NB4 (cell line): ENCODE data around the gene MRFAP1L1.

Experiments
- DNase-seq: peaks from one replicate; pipeline ENCODE4 v3.0.0; 2010; ENCODE audit warnings: low read depth
- H3K4me3 ChIP-seq: one replicate; pipeline ENCODE4 v1.5.1; 2011; ENCODE audit warnings: mild to moderate bottlenecking, low read depth, low read length, moderate library complexity
- CTCF ChIP-seq: IDR thresholded peaks from one replicate; pipeline ENCODE4 v1.5.1; 2012; ENCODE audit warnings: low read depth, low read length
- MAX ChIP-seq: IDR thresholded peaks from 2 replicates; pipeline ENCODE4 v1.6.1; 2011; ENCODE audit warnings: low read depth, low read length
- MYC ChIP-seq: IDR thresholded peaks from 2 replicates; pipeline ENCODE4 v1.6.1; 2011; ENCODE audit warnings: low read depth, low read length
- POLR2A ChIP-seq: IDR thresholded peaks from 2 replicates; pipeline ENCODE4 v1.6.1; 2011; ENCODE audit warnings: mild to moderate bottlenecking; ENCODE audit not compliant: insufficient read length; ENCODE audit errors: extremely low read depth

MRFAP1L1 gene

GRCh38 chr4:6663596-6664393 lies 45.9 kb downstream of the MRFAP1L1 start:
- TF ChIP-seq MAX (no peak), MYC (no peak), CTCF (no peak), POLR2A (no peak)
- no peak overlapping the region for H3K4me3 ChIP-seq
- DNase-seq = no peak

- no peak for DNase-seq
- TF ChIP-seq MAX (no peak), CTCF (no peak), MYC (no peak), POLR2A (no peak)
- H3K4me3 ChIP-seq = no peak overlapping the region
These were observed 47.1 kb downstream of the MRFAP1L1 start for GRCh38 chr4:6662591-6662990.

- DNase-seq = no peak
- TF ChIP-seq CTCF (no peak), MYC (no peak), MAX (no peak), POLR2A (no peak)
- no peak overlapping the region for H3K4me3 ChIP-seq
These were observed 49.2 kb downstream of the MRFAP1L1 start for GRCh38 chr4:6660430-6660829.

- no peak overlapping the region for H3K4me3 ChIP-seq
- no peak for TF ChIP-seq MYC
- TF ChIP-seq CTCF = no peak
- TF ChIP-seq MAX = no peak
- no peak for TF ChIP-seq POLR2A
- no peak for DNase-seq
These were observed 49.8 kb downstream of the MRFAP1L1 start for GRCh38 chr4:6659897-6660296.

- H3K4me3 ChIP-seq = no peak overlapping the region
- TF ChIP-seq MAX = no peak
- no peak for TF ChIP-seq POLR2A
- no peak for TF ChIP-seq MYC
- TF ChIP-seq CTCF = no peak
These were observed 51.0 kb downstream of the MRFAP1L1 start for GRCh38 chr4:6658597-6659075.

More at GRCh38 chr4:6658597-6659075, 51.0 kb downstream of the MRFAP1L1 start:
- no peak for DNase-seq
